ENCODE results near the gene ACBD3. TPM values are rescaled to one million over a fixed set of nuclear protein-coding genes. Genes with fewer than 3 reads are reported as not detected.

Gene ACBD3
- total and polyA plus RNA-seq, 9 donors: 17.6 to 45.9 (median 35.1) TPM

DNA sequence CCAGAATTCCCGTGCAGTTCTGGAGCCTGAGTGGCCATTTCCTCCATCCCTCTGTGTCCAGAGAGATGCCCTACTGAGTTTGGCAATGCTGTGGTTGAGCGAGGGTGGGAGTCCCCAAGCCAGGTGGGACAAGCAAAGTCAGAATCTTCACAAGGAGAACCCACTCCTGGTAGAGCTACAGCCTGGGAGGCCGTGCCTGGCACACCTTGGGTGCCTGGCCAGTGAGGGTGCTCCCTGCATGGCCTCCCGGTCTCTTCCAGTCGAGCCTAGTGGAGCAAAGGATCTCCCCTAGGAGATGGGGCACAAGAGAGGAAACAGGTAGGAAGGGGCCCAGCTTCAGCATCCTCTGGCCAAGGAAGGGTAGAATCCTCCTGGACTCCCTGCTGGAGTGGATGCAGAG, 66.1 kb downstream of the ACBD3 start:
- DNase-seq: no peak
- no peaks in the 10 kb centered on the region for H3K27me3 ChIP-seq
- no peak overlapping the region for H3K27ac ChIP-seq
- no peak overlapping the region for H3K4me3 ChIP-seq
- no peaks in the 10 kb centered on the region for H3K36me3 ChIP-seq
- H3K4me1 ChIP-seq (ENCODE audit: insufficient read depth): no peaks in the 10 kb centered on the region
- intact Hi-C loops (cut with DNase I): loop anchor here (2.0 to 10.0 kb wide), 10 partner anchors 38 to 224 kb away; partner anchors contain the start of gene H3-3A (in 1 of the 4)
- no peaks in the 10 kb centered on the region for H3K9me3 ChIP-seq
- TF ChIP-seq EP300 (IDR thresholded peaks at IDR 0.05) (no peak), POLR2A (IDR thresholded peaks at IDR 0.05) (no peak)
- TF ChIP-seq, protein P1, sequence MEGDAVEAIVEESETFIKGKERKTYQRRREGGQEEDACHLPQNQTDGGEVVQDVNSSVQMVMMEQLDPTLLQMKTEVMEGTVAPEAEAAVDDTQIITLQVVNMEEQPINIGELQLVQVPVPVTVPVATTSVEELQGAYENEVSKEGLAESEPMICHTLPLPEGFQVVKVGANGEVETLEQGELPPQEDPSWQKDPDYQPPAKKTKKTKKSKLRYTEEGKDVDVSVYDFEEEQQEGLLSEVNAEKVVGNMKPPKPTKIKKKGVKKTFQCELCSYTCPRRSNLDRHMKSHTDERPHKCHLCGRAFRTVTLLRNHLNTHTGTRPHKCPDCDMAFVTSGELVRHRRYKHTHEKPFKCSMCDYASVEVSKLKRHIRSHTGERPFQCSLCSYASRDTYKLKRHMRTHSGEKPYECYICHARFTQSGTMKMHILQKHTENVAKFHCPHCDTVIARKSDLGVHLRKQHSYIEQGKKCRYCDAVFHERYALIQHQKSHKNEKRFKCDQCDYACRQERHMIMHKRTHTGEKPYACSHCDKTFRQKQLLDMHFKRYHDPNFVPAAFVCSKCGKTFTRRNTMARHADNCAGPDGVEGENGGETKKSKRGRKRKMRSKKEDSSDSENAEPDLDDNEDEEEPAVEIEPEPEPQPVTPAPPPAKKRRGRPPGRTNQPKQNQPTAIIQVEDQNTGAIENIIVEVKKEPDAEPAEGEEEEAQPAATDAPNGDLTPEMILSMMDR (IDR thresholded peaks at IDR 0.05): no peak
- WGBS, 3 donors: 81 to 94% (median 85%) methylated on average over 5 of the region's 5 CpGs

DNA sequence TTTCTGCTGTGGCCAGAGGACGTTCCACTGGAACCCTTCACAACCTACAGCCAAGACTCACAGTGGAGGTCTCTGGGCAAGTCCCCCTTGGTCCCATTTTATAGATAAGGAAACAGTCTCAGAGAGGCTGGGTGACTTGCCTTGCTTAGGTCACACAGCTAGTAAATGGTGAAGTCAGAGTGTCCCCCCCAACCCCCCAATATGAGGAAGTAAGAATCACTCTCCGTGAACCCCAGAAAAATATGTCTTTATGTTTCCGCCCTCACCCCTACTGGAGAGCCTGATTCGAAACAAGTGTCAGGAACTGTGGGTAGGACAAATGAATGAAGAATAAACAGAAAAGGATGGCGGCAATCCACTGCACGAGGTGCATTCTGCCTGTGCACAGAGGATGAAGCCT, 67.4 kb downstream of the ACBD3 start:
- TF ChIP-seq POLR2A (IDR thresholded peaks at IDR 0.05) (no peak), EP300 (IDR thresholded peaks at IDR 0.05) (no peak)
- TF ChIP-seq, protein P1 (IDR thresholded peaks at IDR 0.05): no peak
- H3K4me3 ChIP-seq: no peak overlapping the region
- no peaks in the 10 kb centered on the region for H3K36me3 ChIP-seq
- H3K27ac ChIP-seq: no peak overlapping the region
- H3K27me3 ChIP-seq: no peaks in the 10 kb centered on the region
- WGBS, 3 donors: 87 to 90% (median 87%) methylated on average over 6 of the region's 6 CpGs
- intact Hi-C loops (cut with DNase I): loop anchor here in 1 of 4 donors (5.0 kb wide), 1 partner anchor 1937 kb away; the partner anchor contains the start of gene DEGS1
- no peaks in the 10 kb centered on the region for H3K4me1 ChIP-seq (ENCODE audit: insufficient read depth)
- no peaks in the 10 kb centered on the region for H3K9me3 ChIP-seq
- no peak for DNase-seq

DNA sequence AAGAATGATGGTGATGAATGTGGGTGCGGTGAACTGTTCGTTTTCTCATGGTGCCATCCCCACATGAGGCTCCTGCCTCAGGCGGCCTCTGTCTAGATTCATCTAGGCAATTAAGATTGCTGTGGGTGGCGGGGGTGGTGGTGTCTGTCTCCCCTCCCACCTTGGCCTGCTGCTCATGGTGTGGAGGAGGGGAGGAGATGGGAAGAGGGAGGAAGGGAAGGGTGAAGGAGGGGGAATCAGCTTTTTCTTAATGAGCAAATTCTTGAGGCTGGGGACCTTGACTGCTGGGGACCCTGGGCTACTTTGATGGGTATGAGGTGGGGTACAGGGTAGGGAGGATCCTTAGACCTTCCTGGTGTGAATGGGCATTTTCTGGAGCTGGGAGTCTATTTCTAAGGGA, 68.2 kb downstream of the ACBD3 start:
- H3K9me3 ChIP-seq: no peaks in the 10 kb centered on the region
- WGBS, 3 donors: 91 to 93% (median 92%) methylated on average over 4 of the region's 4 CpGs

DNA sequence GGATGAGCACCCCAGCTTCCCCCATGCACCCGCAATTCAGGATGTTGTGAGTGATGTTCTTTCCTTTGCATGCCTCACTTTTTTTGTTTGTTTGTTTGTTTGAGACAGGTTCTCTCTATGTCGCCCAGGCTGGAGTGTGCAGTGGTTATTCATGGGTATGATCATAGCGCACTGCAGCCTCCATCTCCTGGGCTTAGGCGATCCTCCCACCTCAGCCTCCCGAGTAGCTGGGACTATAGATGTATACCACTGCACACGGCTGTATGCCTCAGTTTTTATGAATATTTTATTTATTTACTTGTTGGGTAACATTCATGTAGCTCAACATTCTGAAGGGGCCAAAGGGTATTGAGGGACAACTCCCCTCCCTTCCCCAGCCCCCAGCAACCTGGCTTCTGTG, 69.2 kb downstream of the ACBD3 start:
- DNase-seq: no peak
- 86 to 94% (median 89%) methylated on average over 6 of the region's 6 CpGs for WGBS, 3 donors
- Histone ChIP-seq H3K4me1 (ENCODE audit: insufficient read depth) (no peaks in the 10 kb centered on the region), H3K4me3 (no peak overlapping the region), H3K27me3 (no peaks in the 10 kb centered on the region), H3K36me3 (no peaks in the 10 kb centered on the region), H3K27ac (no peak overlapping the region), H3K9me3 (no peaks in the 10 kb centered on the region)
- TF ChIP-seq POLR2A (IDR thresholded peaks at IDR 0.05) (no peak), EP300 (IDR thresholded peaks at IDR 0.05) (no peak)
- TF ChIP-seq, protein P1 (IDR thresholded peaks at IDR 0.05): no peak
- intact Hi-C loops (cut with DNase I): loop anchor here in 1 of 4 donors (5.0 kb wide), 1 partner anchor 1935 kb away; the partner anchor contains the start of gene DEGS1

More for the DNA sequence above, 68.2 kb downstream of the ACBD3 start:
- H3K4me3 ChIP-seq: no peak overlapping the region
- H3K36me3 ChIP-seq: no peaks in the 10 kb centered on the region
- H3K27ac ChIP-seq: no peak overlapping the region
- H3K27me3 ChIP-seq: no peaks in the 10 kb centered on the region
- TF ChIP-seq POLR2A (IDR thresholded peaks at IDR 0.05): no peak
- TF ChIP-seq, protein P1 (IDR thresholded peaks at IDR 0.05): no peak
- TF ChIP-seq EP300 (IDR thresholded peaks at IDR 0.05): no peak
- DNase-seq: no peak
- intact Hi-C loops (cut with DNase I): loop anchor here in 1 of 4 donors (5.0 kb wide), 1 partner anchor 1936 kb away; the partner anchor contains the start of gene DEGS1
- no peaks in the 10 kb centered on the region for H3K4me1 ChIP-seq (ENCODE audit: insufficient read depth)
